GM18951 (cell line): ENCODE measurements around the gene CT45A7.
"Not testable (repeated sequence)": the region's sequence is repeated elsewhere in the genome, so short reads cannot be mapped to it uniquely, and the experiment has no call there.

Experiments
- in situ Hi-C: fragments of 300-500 bp; cut with MboI; formaldehyde crosslinking; loops from one replicate; pipeline ENCODE4 v1.12.0; 2022; ENCODE audit warnings: low sequenced_read_pairs, mixed read lengths, inconsistent platforms; ENCODE audit not compliant: unreplicated experiment

Gene CT45A7, protein sequence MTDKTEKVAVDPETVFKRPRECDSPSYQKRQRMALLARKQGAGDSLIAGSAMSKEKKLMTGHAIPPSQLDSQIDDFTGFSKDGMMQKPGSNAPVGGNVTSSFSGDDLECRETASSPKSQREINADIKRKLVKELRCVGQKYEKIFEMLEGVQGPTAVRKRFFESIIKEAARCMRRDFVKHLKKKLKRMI

DNA sequence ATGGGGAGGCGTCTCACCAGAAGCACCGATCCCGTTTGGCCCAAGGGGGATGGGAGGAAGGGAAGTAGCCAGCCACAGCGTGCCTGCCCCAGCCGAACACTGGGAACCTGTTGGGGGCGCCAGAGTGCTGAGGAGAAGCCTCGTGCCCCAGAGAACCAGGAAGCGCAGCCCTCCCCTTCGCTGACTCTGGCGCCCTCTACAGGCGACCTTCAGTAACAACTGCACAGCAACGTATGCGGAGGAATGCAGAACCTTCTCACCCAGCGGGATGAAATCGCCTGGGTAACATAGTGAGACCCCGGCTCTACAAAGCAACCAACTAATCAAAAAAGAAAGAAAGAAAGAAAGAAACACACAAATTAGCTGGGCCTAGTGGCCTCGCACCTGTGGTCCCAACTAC, at the start of gene CT45A7:
CT45A7 (minus strand) TSS at position 101 of the 400 bp plus-strand sequence. CDS start 3,747 bp downstream, outside the sequence.
- in situ Hi-C loops, result not testable (repeated sequence)

GRCh38 chrX:135882741-135883140, 45.7 kb upstream of the CT45A7 start:
- in situ Hi-C loops, result not testable (repeated sequence)

- in situ Hi-C loops, result not testable (repeated sequence)
Observed at GRCh38 chrX:135871712-135872111, 34.6 kb upstream of the CT45A7 start, which contains the start of gene CT45A9. CT45A9 (minus strand) TSS chrX:135871812; CDS start chrX:135868061, 3,751 bp downstream.

DNA sequence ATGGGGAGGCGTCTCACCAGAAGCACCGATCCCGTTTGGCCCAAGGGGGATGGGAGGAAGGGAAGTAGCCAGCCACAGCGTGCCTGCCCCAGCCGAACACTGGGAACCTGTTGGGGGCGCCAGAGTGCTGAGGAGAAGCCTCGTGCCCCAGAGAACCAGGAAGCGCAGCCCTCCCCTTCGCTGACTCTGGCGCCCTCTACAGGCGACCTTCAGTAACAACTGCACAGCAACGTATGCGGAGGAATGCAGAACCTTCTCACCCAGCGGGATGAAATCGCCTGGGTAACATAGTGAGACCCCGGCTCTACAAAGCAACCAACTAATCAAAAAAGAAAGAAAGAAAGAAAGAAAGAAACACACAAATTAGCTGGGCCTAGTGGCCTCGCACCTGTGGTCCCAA, 17.4 kb upstream of the CT45A7 start, which contains the start of gene CT45A8:
CT45A8 (minus strand) TSS at position 101 of the 400 bp plus-strand sequence. CDS start 3,755 bp downstream, outside the sequence.
- in situ Hi-C loops, result not testable (repeated sequence)

DNA sequence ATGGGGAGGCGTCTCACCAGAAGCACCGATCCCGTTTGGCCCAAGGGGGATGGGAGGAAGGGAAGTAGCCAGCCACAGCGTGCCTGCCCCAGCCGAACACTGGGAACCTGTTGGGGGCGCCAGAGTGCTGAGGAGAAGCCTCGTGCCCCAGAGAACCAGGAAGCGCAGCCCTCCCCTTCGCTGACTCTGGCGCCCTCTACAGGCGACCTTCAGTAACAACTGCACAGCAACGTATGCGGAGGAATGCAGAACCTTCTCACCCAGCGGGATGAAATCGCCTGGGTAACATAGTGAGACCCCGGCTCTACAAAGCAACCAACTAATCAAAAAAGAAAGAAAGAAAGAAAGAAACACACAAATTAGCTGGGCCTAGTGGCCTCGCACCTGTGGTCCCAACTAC, 17.2 kb downstream of the CT45A7 start, which contains the start of gene CT45A2:
CT45A2 (minus strand) TSS at position 101 of the 400 bp plus-strand sequence. CDS start 3,747 bp downstream, outside the sequence.
- in situ Hi-C loops, result not testable (repeated sequence)

- in situ Hi-C loops, result not testable (repeated sequence)
Observed at GRCh38 chrX:135802687-135803086, 34.4 kb downstream of the CT45A7 start, which contains the start of gene CT45A6. CT45A6 (minus strand) TSS chrX:135802787; CDS start chrX:135798993, 3,794 bp downstream.

GRCh38 chrX:135785403-135785802, 51.7 kb downstream of the CT45A7 start, which contains the start of gene CT45A5:
CT45A5 (minus strand) TSS chrX:135785503; CDS start chrX:135781729, 3,774 bp downstream.
- in situ Hi-C loops, result not testable (repeated sequence)
